ENCODE data around the gene SECTM1. TPM values are rescaled to one million over a fixed set of nuclear protein-coding genes. Genes with fewer than 3 reads are reported as not detected.

Gene SECTM1
- total RNA-seq, 1 donor from 2014 or later: 6.3 TPM

- no peak for ATAC-seq
Observed at GRCh38 chr17:82277851-82278250, 55.7 kb downstream of the SECTM1 start.

GRCh38 chr17:82276938-82277337 is 56.6 kb downstream of the SECTM1 start:
- no peak for ATAC-seq

GRCh38 chr17:82275326-82275725 is 58.2 kb downstream of the SECTM1 start:
- no peak for ATAC-seq

- ATAC-seq: no peak
Observed at GRCh38 chr17:82274134-82275020, 59.2 kb downstream of the SECTM1 start.

GRCh38 chr17:82273327-82274133 is 60.0 kb downstream of the SECTM1 start, which contains the start of gene CSNK1D:
TSS of gene CSNK1D (minus strand) at chr17:82273700. CDS start at chr17:82273381, 319 bp downstream.
- ATAC-seq: peak; percentile 85

GRCh38 chr17:82272495-82273326 is 60.9 kb downstream of the SECTM1 start:
- peak; percentile 41 for ATAC-seq

- ATAC-seq: no peak
Observed at GRCh38 chr17:82271401-82271800, 62.2 kb downstream of the SECTM1 start.

Other genes starting within 250 kb of the SECTM1 start
- gene FASN, start 235.5 kb downstream of the SECTM1 start, total RNA-seq: 352 TPM
- gene CCDC57, start 120.9 kb downstream of the SECTM1 start, total RNA-seq: 23.2 TPM
- 50.0 TPM for gene SLC16A3, start 104.7 kb downstream of the SECTM1 start, total RNA-seq
- 65.7 TPM for gene CSNK1D, start 60.1 kb downstream of the SECTM1 start, total RNA-seq
- gene CD7, start 16.2 kb downstream of the SECTM1 start, total RNA-seq: 0.80 TPM
- gene TEX19, start 25.5 kb upstream of the SECTM1 start, total RNA-seq: not detected
- not detected for gene UTS2R, start 38.0 kb upstream of the SECTM1 start, total RNA-seq
- 9.8 TPM for gene HEXD, start 84.6 kb upstream of the SECTM1 start, total RNA-seq
- gene OGFOD3, start 84.8 kb upstream of the SECTM1 start, total RNA-seq: 20.7 TPM
- gene CYBC1, start 117.0 kb upstream of the SECTM1 start, total RNA-seq: 43.5 TPM
- gene NARF, start 125.0 kb upstream of the SECTM1 start, total RNA-seq: 38.3 TPM
- 34.2 TPM for gene FOXK2, start 186.0 kb upstream of the SECTM1 start, total RNA-seq